OCI-LY7 (cell line): ENCODE data around the gene NLRP11. TPM values are rescaled to one million over a fixed set of nuclear protein-coding genes. Genes with fewer than 3 reads are reported as not detected.

Source experiments
- BruUV-seq: library from RNA; stranded (reverse); fragments of 400-500 nt; replicated peaks from 2 replicates; lab custom pipeline; 2021; lab: Mats Ljungman, UMichigan
- CTCF ChIA-PET: fragments of 300-600 bp; sonication (Branson Sonifier 250); formaldehyde crosslinking; loops from one replicate; lab custom pipeline; 2022; ENCODE audit warnings: antibody characterized with exemption; ENCODE audit not compliant: unreplicated experiment; lab: Charles Lee
- POLR2A ChIA-PET: fragments of 300-600 bp; sonication (Branson Sonifier 250); formaldehyde crosslinking; loops from one replicate; lab custom pipeline; 2022; ENCODE audit warnings: antibody characterized with exemption; lab: Charles Lee
- DNase-seq: peaks from one replicate; pipeline ENCODE4 v3.0.0-alpha.2; 2015; ENCODE audit warnings: low spot score
- H2AFZ ChIP-seq: fragments of 200-600 bp; sonication (generic), shearing (Covaris generic); 2 replicates; pipeline ENCODE4 v1.6.1; 2014; ENCODE audit warnings: mild to moderate bottlenecking, antibody characterized with exemption, low read length, moderate library complexity
- H3K27ac ChIP-seq: fragments of 200-600 bp; sonication (generic); 2 replicates; pipeline ENCODE4 v1.5.1; 2014; ENCODE audit warnings: mixed run types, low read depth, mild to moderate bottlenecking, moderate library complexity, low read length, inconsistent platforms; ENCODE audit not compliant: poor library complexity, severe bottlenecking
- H3K36me3 ChIP-seq: fragments of 200-600 bp; sonication (generic); 2 replicates; pipeline ENCODE4 v1.6.1; 2014; ENCODE audit warnings: mild to moderate bottlenecking, antibody characterized with exemption, low read length, moderate library complexity, mixed read lengths; ENCODE audit not compliant: insufficient read depth
- H3K4me1 ChIP-seq: fragments of 200-600 bp; sonication (generic); 2 replicates; pipeline ENCODE4 v1.5.1; 2014; ENCODE audit warnings: mild to moderate bottlenecking, low read length; ENCODE audit not compliant: insufficient read depth, poor library complexity, severe bottlenecking
- H3K4me2 ChIP-seq: fragments of 200-600 bp; sonication (generic); 2 replicates; pipeline ENCODE4 v1.6.1; 2014; ENCODE audit warnings: mild to moderate bottlenecking, low read length
- H3K4me3 ChIP-seq: fragments of 200-600 bp; sonication (generic); 2 replicates; pipeline ENCODE4 v1.5.1; 2014; ENCODE audit warnings: mild to moderate bottlenecking, low read depth, low read length; ENCODE audit not compliant: poor library complexity, severe bottlenecking
- H3K79me2 ChIP-seq: fragments of 200-600 bp; sonication (generic); 2 replicates; pipeline ENCODE4 v1.6.1; 2016; ENCODE audit warnings: low read depth, mild to moderate bottlenecking, low read length, moderate library complexity, mixed read lengths; ENCODE audit not compliant: insufficient read depth
- H3K9me2 ChIP-seq: fragments of 200-600 bp; sonication (generic); 2 replicates; pipeline ENCODE4 v1.6.1; 2016; ENCODE audit warnings: mild to moderate bottlenecking, low read length, mixed read lengths; ENCODE audit not compliant: insufficient read depth
- H3K9me3 ChIP-seq: fragments of 200-600 bp; sonication (generic); 2 replicates; pipeline ENCODE4 v1.6.1; 2014; ENCODE audit warnings: mild to moderate bottlenecking, mixed run types, low read length, mixed read lengths
- H4K20me1 ChIP-seq: fragments of 200-600 bp; sonication (generic); 2 replicates; pipeline ENCODE4 v1.6.1; 2014; ENCODE audit warnings: mild to moderate bottlenecking, antibody characterized with exemption, low read length, moderate library complexity, mixed read lengths; ENCODE audit not compliant: insufficient read depth
- EZH2phosphoT487 ChIP-seq: fragments of 200-600 bp; sonication (generic); IDR thresholded peaks from 2 replicates; pipeline ENCODE4 v1.6.1; 2018; ENCODE audit warnings: low read depth, borderline replicate concordance, mild to moderate bottlenecking, mixed run types, antibody characterized with exemption, low read length, moderate library complexity, mixed read lengths
- intact Hi-C: fragments of 100-400 bp; cut with micrococcal nuclease; formaldehyde crosslinking; loops from one replicate; pipeline ENCODE4 v1.10.0; 2022; ENCODE audit not compliant: unreplicated experiment
- total RNA-seq, 2 experiments: library from RNA; depleted of rRNA in 1 of 2; stranded (reverse); fragments of >200 nt in 1 of 2; shearing (Covaris generic) in 1 of 2; gene quantifications; 2 replicates each; pipeline ENCODE4 v1.2.3, GENCODE V29; 2014 to 2022
- TF ChIP-seq, protein P1 (sequence below): fragments of 200-600 bp; sonication (generic); conservative IDR thresholded peaks from 2 replicates; pipeline ENCODE4 v1.5.1; 2014; ENCODE audit warnings: mild to moderate bottlenecking, antibody characterized with exemption, low read length, moderate library complexity, mixed read lengths

Gene NLRP11
- total RNA-seq, 2 experiments from 2014 or later: 79.3 to 91.6 TPM

DNA sequence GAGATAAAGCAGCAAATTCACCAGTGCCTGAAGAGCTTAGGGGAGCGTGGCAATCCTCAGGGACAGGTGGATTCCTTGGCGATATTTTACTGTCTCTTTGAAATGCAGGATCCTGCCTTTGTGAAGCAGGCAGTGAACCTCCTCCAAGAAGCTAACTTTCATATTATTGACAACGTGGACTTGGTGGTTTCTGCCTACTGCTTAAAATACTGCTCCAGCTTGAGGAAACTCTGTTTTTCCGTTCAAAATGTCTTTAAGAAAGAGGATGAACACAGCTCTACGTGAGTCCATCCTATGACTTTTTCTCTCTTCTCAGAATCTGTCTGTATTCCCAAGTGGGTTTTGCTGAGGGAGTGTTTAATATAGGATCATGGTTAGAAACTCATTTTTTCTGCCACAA, 27.2 kb upstream of the NLRP11 start:
- Histone ChIP-seq H3K9me3 (peaks cover 7% of the 10 kb centered on the region; the same call in 1 of the 2 replicates), H3K4me3 (peak overlapping the region; percentile 68), H2AFZ (peak overlapping the region; percentile 60; the same call in 1 of the 2 replicates), H3K27ac (peak overlapping the region; percentile 88), H4K20me1 (no peaks in the 10 kb centered on the region), H3K4me2 (peak overlapping the region; percentile 73), H3K4me1 (peaks cover 87% of the 10 kb centered on the region), H3K36me3 (peaks cover 11% of the 10 kb centered on the region), H3K79me2 (peaks cover 38% of the 10 kb centered on the region), H3K9me2 (no peaks in the 10 kb centered on the region)
- no peak for TF ChIP-seq EZH2phosphoT487
- TF ChIP-seq, protein P1, sequence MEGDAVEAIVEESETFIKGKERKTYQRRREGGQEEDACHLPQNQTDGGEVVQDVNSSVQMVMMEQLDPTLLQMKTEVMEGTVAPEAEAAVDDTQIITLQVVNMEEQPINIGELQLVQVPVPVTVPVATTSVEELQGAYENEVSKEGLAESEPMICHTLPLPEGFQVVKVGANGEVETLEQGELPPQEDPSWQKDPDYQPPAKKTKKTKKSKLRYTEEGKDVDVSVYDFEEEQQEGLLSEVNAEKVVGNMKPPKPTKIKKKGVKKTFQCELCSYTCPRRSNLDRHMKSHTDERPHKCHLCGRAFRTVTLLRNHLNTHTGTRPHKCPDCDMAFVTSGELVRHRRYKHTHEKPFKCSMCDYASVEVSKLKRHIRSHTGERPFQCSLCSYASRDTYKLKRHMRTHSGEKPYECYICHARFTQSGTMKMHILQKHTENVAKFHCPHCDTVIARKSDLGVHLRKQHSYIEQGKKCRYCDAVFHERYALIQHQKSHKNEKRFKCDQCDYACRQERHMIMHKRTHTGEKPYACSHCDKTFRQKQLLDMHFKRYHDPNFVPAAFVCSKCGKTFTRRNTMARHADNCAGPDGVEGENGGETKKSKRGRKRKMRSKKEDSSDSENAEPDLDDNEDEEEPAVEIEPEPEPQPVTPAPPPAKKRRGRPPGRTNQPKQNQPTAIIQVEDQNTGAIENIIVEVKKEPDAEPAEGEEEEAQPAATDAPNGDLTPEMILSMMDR: no peak
- intact Hi-C loops: no loop called here
- no TSS peak for BruUV-seq
- POLR2A ChIA-PET: interaction anchor here (0.7 to 5.4 kb wide), 5 partner anchors 27 to 787 kb away, joined by 3 to 43 read pairs (median 4); partner anchors contain the start of gene NLRP11
- no peak for DNase-seq
- CTCF ChIA-PET: no interaction called here

DNA sequence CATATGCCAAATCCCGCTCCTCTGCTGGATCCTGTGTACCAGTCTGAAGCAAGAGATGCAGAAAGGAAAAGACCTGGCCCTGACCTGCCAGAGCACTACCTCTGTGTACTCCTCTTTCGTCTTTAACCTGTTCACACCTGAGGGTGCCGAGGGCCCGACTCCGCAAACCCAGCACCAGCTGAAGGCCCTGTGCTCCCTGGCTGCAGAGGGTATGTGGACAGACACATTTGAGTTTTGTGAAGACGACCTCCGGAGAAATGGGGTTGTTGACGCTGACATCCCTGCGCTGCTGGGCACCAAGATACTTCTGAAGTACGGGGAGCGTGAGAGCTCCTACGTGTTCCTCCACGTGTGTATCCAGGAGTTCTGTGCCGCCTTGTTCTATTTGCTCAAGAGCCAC, 26.6 kb upstream of the NLRP11 start:
- H2AFZ ChIP-seq: peak overlapping the region; percentile 60; the same call in 1 of the 2 replicates
- DNase-seq: no peak
- ChIA-PET CTCF (interaction anchor here (0.6 kb wide), 1 partner anchor 456 kb away, joined by 8 read pairs; the partner anchor contains the start of gene ZSCAN5A), POLR2A (interaction anchor here (0.7 to 5.4 kb wide), 4 partner anchors 26 to 787 kb away, joined by 3 to 43 read pairs (median 4); partner anchors contain the start of gene NLRP11)
- H3K4me1 ChIP-seq: peaks cover 93% of the 10 kb centered on the region
- H4K20me1 ChIP-seq: no peaks in the 10 kb centered on the region
- TF ChIP-seq EZH2phosphoT487: no peak
- TF ChIP-seq, protein P1: no peak
- peak overlapping the region; percentile 68 for H3K4me3 ChIP-seq
- no peaks in the 10 kb centered on the region for H3K9me2 ChIP-seq
- intact Hi-C loops: no loop called here
- no TSS peak for BruUV-seq
- peak overlapping the region; percentile 73 for H3K4me2 ChIP-seq
- peak overlapping the region; percentile 88 for H3K27ac ChIP-seq
- H3K9me3 ChIP-seq: peaks cover 12% of the 10 kb centered on the region; the same call in 1 of the 2 replicates
- H3K79me2 ChIP-seq: peaks cover 34% of the 10 kb centered on the region
- H3K36me3 ChIP-seq: peaks cover 6% of the 10 kb centered on the region

DNA sequence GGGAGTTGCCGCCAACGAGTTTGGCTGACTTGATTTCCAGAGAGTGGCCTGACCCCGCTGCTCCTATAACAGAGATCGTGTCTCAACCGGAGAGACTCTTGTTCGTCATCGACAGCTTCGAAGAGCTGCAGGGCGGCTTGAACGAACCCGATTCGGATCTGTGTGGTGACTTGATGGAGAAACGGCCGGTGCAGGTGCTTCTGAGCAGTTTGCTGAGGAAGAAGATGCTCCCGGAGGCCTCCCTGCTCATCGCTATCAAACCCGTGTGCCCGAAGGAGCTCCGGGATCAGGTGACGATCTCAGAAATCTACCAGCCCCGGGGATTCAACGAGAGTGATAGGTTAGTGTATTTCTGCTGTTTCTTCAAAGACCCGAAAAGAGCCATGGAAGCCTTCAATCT, 26.2 kb upstream of the NLRP11 start:
- POLR2A ChIA-PET: interaction anchor here (5.4 kb wide), 1 partner anchor 26 kb away, joined by 43 read pairs; the partner anchor contains the start of gene NLRP11

More for the DNA sequence above, 26.2 kb upstream of the NLRP11 start:
- peaks cover 12% of the 10 kb centered on the region; the same call in 1 of the 2 replicates for H3K9me3 ChIP-seq
- peak overlapping the region; percentile 68 for H3K4me3 ChIP-seq
- peak overlapping the region; percentile 88 for H3K27ac ChIP-seq
- H3K4me1 ChIP-seq: peaks cover 94% of the 10 kb centered on the region
- intact Hi-C loops: no loop called here
- H2AFZ ChIP-seq: peak overlapping the region; percentile 63; the same call in 1 of the 2 replicates
- H3K9me2 ChIP-seq: no peaks in the 10 kb centered on the region
- H3K36me3 ChIP-seq: peaks cover 1% of the 10 kb centered on the region; the same call in 1 of the 2 replicates
- H3K4me2 ChIP-seq: peak overlapping the region; percentile 73
- no peaks in the 10 kb centered on the region for H4K20me1 ChIP-seq
- TF ChIP-seq, protein P1: no peak
- no peak for TF ChIP-seq EZH2phosphoT487
- no peak for DNase-seq
- CTCF ChIA-PET: interaction anchor here (0.6 kb wide), 1 partner anchor 457 kb away, joined by 8 read pairs; the partner anchor contains the start of gene ZSCAN5A
- BruUV-seq: no TSS peak
- peaks cover 34% of the 10 kb centered on the region for H3K79me2 ChIP-seq
